Neural cell (in vitro differentiated cells): ENCODE data around the gene PRUNE2. TPM values are rescaled to one million over a fixed set of nuclear protein-coding genes. Genes with fewer than 3 reads are reported as not detected.

Source experiments
- H2AFZ ChIP-seq: fragments of 200-600, 300-800 bp; sonication (generic), shearing (Covaris generic); 2 replicates; pipeline ENCODE4 v1.6.0; 2014; ENCODE audit warnings: low read depth, mild to moderate bottlenecking, antibody characterized with exemption, low read length, moderate library complexity
- H3F3A ChIP-seq: fragments of 200-600 bp; shearing (Covaris generic); 2 replicates; pipeline ENCODE4 v1.6.1; 2016; ENCODE audit warnings: mild to moderate bottlenecking, moderate library complexity, mixed read lengths, antibody characterized with exemption, low read length; ENCODE audit not compliant: insufficient read depth, poor library complexity, severe bottlenecking
- H3K27ac ChIP-seq: fragments of 200-600, 300-800 bp; sonication (generic), shearing (Covaris generic); 2 replicates; pipeline ENCODE4 v1.5.1; 2014; ENCODE audit warnings: mild to moderate bottlenecking, low read length, moderate library complexity
- H3K27me3 ChIP-seq: fragments of 300-800, 200-600 bp; sonication (generic), shearing (Covaris generic); 2 replicates; pipeline ENCODE4 v1.6.0; 2014; ENCODE audit warnings: mild to moderate bottlenecking, low read depth, low read length, moderate library complexity; ENCODE audit not compliant: insufficient read depth
- H3K36me3 ChIP-seq: fragments of 300-800, 200-600 bp; sonication (generic), shearing (Covaris generic); 2 replicates; pipeline ENCODE4 v1.5.1; 2014; ENCODE audit warnings: mild to moderate bottlenecking, antibody characterized with exemption, low read length, moderate library complexity; ENCODE audit not compliant: insufficient read depth
- H3K4me2 ChIP-seq: fragments of 300-800, 200-600 bp; sonication (generic), shearing (Covaris generic); 2 replicates; pipeline ENCODE4 v1.6.0; 2014; ENCODE audit warnings: mild to moderate bottlenecking, low read length
- H3K4me3 ChIP-seq: fragments of 300-800, 200-600 bp; sonication (generic), shearing (Covaris generic); 2 replicates; pipeline ENCODE4 v1.5.1; 2014; ENCODE audit warnings: mild to moderate bottlenecking, low read length, moderate library complexity
- H3K79me2 ChIP-seq: fragments of 200-600 bp; shearing (Covaris generic); replicated peaks from 2 replicates; pipeline ENCODE4 v1.6.0; 2014; ENCODE audit warnings: mild to moderate bottlenecking, low read length, moderate library complexity; ENCODE audit not compliant: insufficient read depth
- H3K9ac ChIP-seq: fragments of 300-800, 200-600 bp; sonication (generic), shearing (Covaris generic); 2 replicates; pipeline ENCODE4 v1.6.1; 2016; ENCODE audit warnings: mild to moderate bottlenecking, low read length, mixed read lengths
- H3K9me2 ChIP-seq: fragments of 200-600 bp; shearing (Covaris generic); 2 replicates; pipeline ENCODE4 v1.6.1; 2016; ENCODE audit warnings: mild to moderate bottlenecking, low read length, mixed read lengths; ENCODE audit not compliant: insufficient read depth
- H3K9me3 ChIP-seq: fragments of 200-600, 300-800 bp; sonication (generic), shearing (Covaris generic); 2 replicates; pipeline ENCODE4 v1.6.1; 2016; ENCODE audit warnings: mild to moderate bottlenecking, mixed run types, low read length, moderate library complexity, mixed read lengths
- H4K20me1 ChIP-seq: fragments of 200-600 bp; shearing (Covaris generic); 2 replicates; pipeline ENCODE4 v1.6.1; 2016; ENCODE audit warnings: mild to moderate bottlenecking, mixed run types; ENCODE audit not compliant: insufficient read depth
- CTCF ChIP-seq: fragments of 450-650 bp; IDR thresholded peaks from 2 replicates; pipeline ENCODE4 v1.5.1; 2014; ENCODE audit warnings: antibody characterized with exemption, mild to moderate bottlenecking, moderate library complexity; ENCODE audit not compliant: poor library complexity, severe bottlenecking
- EP300 ChIP-seq: fragments of 450-650 bp; conservative IDR thresholded peaks from 2 replicates; pipeline ENCODE4 v1.6.1; 2014; ENCODE audit warnings: antibody characterized with exemption, mild to moderate bottlenecking, moderate library complexity; ENCODE audit not compliant: poor library complexity, severe bottlenecking
- EZH2 ChIP-seq: fragments of 200-600, 300-800 bp; shearing (Covaris generic), sonication (generic); IDR thresholded peaks from 2 replicates; pipeline ENCODE4 v1.6.1; 2014; ENCODE audit warnings: antibody characterized with exemption, low read length, borderline replicate concordance, mild to moderate bottlenecking; ENCODE audit not compliant: insufficient read depth, poor library complexity, severe bottlenecking
- MXI1 ChIP-seq: fragments of 450-650 bp; conservative IDR thresholded peaks from 2 replicates; pipeline ENCODE4 v1.6.1; 2014; ENCODE audit warnings: antibody characterized with exemption, mild to moderate bottlenecking; ENCODE audit not compliant: poor library complexity, severe bottlenecking
- POLR2AphosphoS5 ChIP-seq: IDR thresholded peaks from 2 replicates; pipeline ENCODE4 v1.6.1; 2012
- RAD21 ChIP-seq: fragments of 450-650 bp; conservative IDR thresholded peaks from 2 replicates; pipeline ENCODE4 v1.6.1; 2014; ENCODE audit warnings: antibody characterized with exemption, mild to moderate bottlenecking, moderate library complexity
- REST ChIP-seq: IDR thresholded peaks from 2 replicates; pipeline ENCODE4 v1.6.1; 2012; ENCODE audit warnings: borderline replicate concordance
- SMC3 ChIP-seq: fragments of 450-650 bp; conservative IDR thresholded peaks from 2 replicates; pipeline ENCODE4 v1.6.1; 2014; ENCODE audit warnings: antibody characterized with exemption, mild to moderate bottlenecking, moderate library complexity; ENCODE audit not compliant: poor library complexity
- TAF1 ChIP-seq: IDR thresholded peaks from 2 replicates; pipeline ENCODE4 v1.6.1; 2012; ENCODE audit warnings: low read depth
- polyA plus RNA-seq: library from polyadenylated mRNA; depleted of rRNA; stranded (reverse); fragments of >200 nt; gene quantifications from 2 replicates; pipeline ENCODE4 v1.2.3, GENCODE V29; 2014

The PRUNE2 gene
- polyA plus RNA-seq, 1 donor from 2014 or later, result 9.7 TPM

- Histone ChIP-seq H3K79me2 (no peaks in the 10 kb centered on the region), H2AFZ (no peak overlapping the region), H3K36me3 (no peaks in the 10 kb centered on the region), H3K9me3 (no peaks in the 10 kb centered on the region), H3K4me3 (no peak overlapping the region), H3K4me2 (no peak overlapping the region), H3K9me2 (no peaks in the 10 kb centered on the region), H3K27ac (no peak overlapping the region), H3K9ac (no peak overlapping the region), H3F3A (no peaks in the 10 kb centered on the region), H3K27me3 (no peaks in the 10 kb centered on the region), H4K20me1 (no peaks in the 10 kb centered on the region)
- TF ChIP-seq POLR2AphosphoS5 (no peak), MXI1 (no peak)
These were observed 218.0 kb downstream of the PRUNE2 start for GRCh38 chr9:76687861-76688391.

- Histone ChIP-seq H3K27me3 (no peaks in the 10 kb centered on the region), H3K9ac (no peak overlapping the region)
These were observed 219.2 kb downstream of the PRUNE2 start for GRCh38 chr9:76686756-76687155.

More at GRCh38 chr9:76686756-76687155, 219.2 kb downstream of the PRUNE2 start:
- Histone ChIP-seq H3K4me2 (no peak overlapping the region), H2AFZ (no peak overlapping the region), H3K9me2 (no peaks in the 10 kb centered on the region), H3F3A (no peaks in the 10 kb centered on the region), H3K79me2 (no peaks in the 10 kb centered on the region), H3K9me3 (no peaks in the 10 kb centered on the region), H4K20me1 (no peaks in the 10 kb centered on the region), H3K27ac (no peak overlapping the region), H3K4me3 (no peak overlapping the region), H3K36me3 (no peaks in the 10 kb centered on the region)
- TF ChIP-seq RAD21 (no peak), SMC3 (no peak), TAF1 (no peak), MXI1 (no peak), EP300 (no peak), EZH2 (no peak), REST (no peak), POLR2AphosphoS5 (no peak), CTCF (no peak)
